H9 (cell line): ENCODE results near the gene CAMTA1. TPM values are rescaled to one million over a fixed set of nuclear protein-coding genes. Genes with fewer than 3 reads are reported as not detected.

ENCODE experiments used
- DNase-seq: peaks from one replicate; pipeline ENCODE4 v3.0.0-alpha.2; 2017
- H2AFZ ChIP-seq: one replicate; pipeline ENCODE4 v1.6.1; 2013; ENCODE audit warnings: mild to moderate bottlenecking, low read length, control low read depth, moderate library complexity
- H2AK5ac ChIP-seq: 2 replicates; pipeline ENCODE4 v1.6.1; 2013; ENCODE audit warnings: low read length, control low read depth, mixed read lengths; ENCODE audit not compliant: insufficient read length
- H2BK120ac ChIP-seq: one replicate; pipeline ENCODE4 v1.6.1; 2013; ENCODE audit warnings: low read depth, mild to moderate bottlenecking, low read length, control low read depth, inconsistent platforms; ENCODE audit not compliant: poor library complexity, severe bottlenecking
- H2BK12ac ChIP-seq: 2 replicates; pipeline ENCODE4 v1.6.1; 2013; ENCODE audit warnings: low read length, control low read depth, mixed read lengths, low read depth; ENCODE audit not compliant: insufficient read length
- H2BK15ac ChIP-seq: 2 replicates; pipeline ENCODE4 v1.6.1; 2013; ENCODE audit warnings: low read depth, low read length, control low read depth
- H2BK20ac ChIP-seq: one replicate; pipeline ENCODE4 v1.6.1; 2013; ENCODE audit warnings: low read depth, mild to moderate bottlenecking, low read length, control low read depth, inconsistent platforms; ENCODE audit not compliant: poor library complexity, severe bottlenecking
- H2BK5ac ChIP-seq: 2 replicates; pipeline ENCODE4 v1.6.1; 2013; ENCODE audit warnings: low read length, control low read depth, mixed read lengths; ENCODE audit not compliant: insufficient read length
- H3K14ac ChIP-seq: 2 replicates; pipeline ENCODE4 v1.6.1; 2013; ENCODE audit warnings: low read length, control low read depth; ENCODE audit not compliant: insufficient read depth
- H3K18ac ChIP-seq: 2 replicates; pipeline ENCODE4 v1.6.1; 2013; ENCODE audit warnings: low read depth, mild to moderate bottlenecking, mixed read lengths, low read length, control low read depth; ENCODE audit not compliant: insufficient read length
- H3K23ac ChIP-seq: 2 replicates; pipeline ENCODE4 v1.6.1; 2013; ENCODE audit warnings: low read length, control low read depth, mixed read lengths, low read depth; ENCODE audit not compliant: insufficient read length
- H3K23me2 ChIP-seq: 2 replicates; pipeline ENCODE4 v1.6.1; 2013; ENCODE audit warnings: low read depth, mild to moderate bottlenecking, mixed read lengths, low read length, control low read depth; ENCODE audit not compliant: insufficient read length, poor library complexity, severe bottlenecking
- H3K27ac ChIP-seq: 2 replicates; pipeline ENCODE4 v1.5.1; 2013; ENCODE audit warnings: low read length, control low read depth, mixed read lengths, low read depth; ENCODE audit not compliant: insufficient read length
- H3K27me3 ChIP-seq: 2 replicates; pipeline ENCODE4 v1.6.1; 2013; ENCODE audit warnings: low read length, control low read depth, inconsistent platforms; ENCODE audit not compliant: insufficient read depth
- H3K4ac ChIP-seq: 2 replicates; pipeline ENCODE4 v1.6.1; 2013; ENCODE audit warnings: low read depth, mild to moderate bottlenecking, control low read depth, inconsistent platforms, low read length, moderate library complexity
- H3K4me1 ChIP-seq: 2 replicates; pipeline ENCODE4 v1.6.1; 2013; ENCODE audit warnings: low read length, control low read depth, inconsistent platforms; ENCODE audit not compliant: insufficient read depth
- H3K4me2 ChIP-seq: 2 replicates; pipeline ENCODE4 v1.6.1; 2013; ENCODE audit warnings: low read length, control low read depth, mixed read lengths; ENCODE audit not compliant: insufficient read length, insufficient read depth
- H3K56ac ChIP-seq: 2 replicates; pipeline ENCODE4 v1.6.1; 2013; ENCODE audit warnings: low read depth, mild to moderate bottlenecking, mixed read lengths, low read length, control low read depth; ENCODE audit not compliant: insufficient read length
- H3K79me1 ChIP-seq: 2 replicates; pipeline ENCODE4 v1.6.1; 2013; ENCODE audit warnings: low read depth, mild to moderate bottlenecking, moderate library complexity, low read length, control low read depth, inconsistent platforms; ENCODE audit not compliant: insufficient read depth, poor library complexity, severe bottlenecking
- H3K79me2 ChIP-seq: 2 replicates; pipeline ENCODE4 v1.6.1; 2013; ENCODE audit warnings: low read length, control low read depth, inconsistent platforms; ENCODE audit not compliant: insufficient read depth
- H3K9ac ChIP-seq: 2 replicates; pipeline ENCODE4 v1.6.1; 2013; ENCODE audit warnings: low read length, control low read depth, mixed read lengths; ENCODE audit not compliant: insufficient read length; ENCODE audit errors: extremely low read depth
- H3K9me3 ChIP-seq: one replicate; pipeline ENCODE4 v1.6.1; 2013; ENCODE audit warnings: low read depth, low read length, inconsistent platforms; ENCODE audit not compliant: control insufficient read depth
- H3T11ph ChIP-seq: one replicate; pipeline ENCODE4 v1.6.1; 2013; ENCODE audit warnings: mild to moderate bottlenecking, low read length, control low read depth, inconsistent platforms
- H4K20me1 ChIP-seq: one replicate; pipeline ENCODE4 v1.6.1; 2013; ENCODE audit not compliant: control insufficient read depth, insufficient read length, insufficient read depth
- H4K5ac ChIP-seq: 2 replicates; pipeline ENCODE4 v1.6.1; 2013; ENCODE audit warnings: low read depth, mild to moderate bottlenecking, mixed read lengths, low read length, control low read depth; ENCODE audit not compliant: insufficient read length
- H4K8ac ChIP-seq: replicated peaks from 2 replicates; pipeline ENCODE4 v1.6.1; 2013; ENCODE audit warnings: low read length, control low read depth, mixed read lengths, low read depth; ENCODE audit not compliant: insufficient read length
- H4K91ac ChIP-seq: 2 replicates; pipeline ENCODE4 v1.6.1; 2013; ENCODE audit warnings: low read depth, mild to moderate bottlenecking, moderate library complexity, mixed read lengths, low read length, control low read depth; ENCODE audit not compliant: insufficient read length
- H3K27ac Mint-ChIP-seq, 3 experiments: 2 replicates in 2 of 3; 3 replicates in 1 of 3; pipeline ENCODE4 v1.8.0; 2020 to 2021; ENCODE audit warnings: mixed read lengths in 3 of 3, mild to moderate bottlenecking in 1 of 3, moderate library complexity in 1 of 3
- H3K27me3 Mint-ChIP-seq: 2 replicates; pipeline ENCODE4 v1.8.0; 2021; ENCODE audit warnings: low read depth, mild to moderate bottlenecking, moderate library complexity, mixed read lengths
- H3K36me3 Mint-ChIP-seq, 3 experiments: 2 replicates in 2 of 3; 3 replicates in 1 of 3; pipeline ENCODE4 v1.8.0; 2020 to 2021; ENCODE audit warnings: low read depth in 3 of 3, mixed read lengths in 3 of 3; ENCODE audit not compliant: insufficient read depth in 1 of 3
- H3K4me1 Mint-ChIP-seq, 2 experiments: 2 replicates each; pipeline ENCODE4 v1.8.0; 2020; ENCODE audit warnings: mixed read lengths in 2 of 2
- H3K4me3 Mint-ChIP-seq, 2 experiments: 2 replicates in 1 of 2; 3 replicates in 1 of 2; pipeline ENCODE4 v1.8.0; 2020 to 2021; ENCODE audit warnings: mild to moderate bottlenecking in 2 of 2, mixed read lengths in 2 of 2, moderate library complexity in 1 of 2
- H3K9me3 Mint-ChIP-seq, 2 experiments: 2 replicates in 1 of 2; 3 replicates in 1 of 2; pipeline ENCODE4 v1.8.0; 2020; ENCODE audit warnings: mild to moderate bottlenecking in 2 of 2, mixed read lengths in 2 of 2, moderate library complexity in 1 of 2
- WGBS: extraction: QIAGEN DNeasy Blood & Tissue Kit; methylation state at CpG from one replicate; pipeline ENCODE4 v1.1.7; 2013; ENCODE audit warnings: missing lambda C conversion rate, low lambda C conversion rate, mixed read lengths; ENCODE audit not compliant: insufficient read length; ENCODE audit errors: extremely low coverage; 5-methylcytosine and 5-hydroxymethylcytosine counted together
- total RNA-seq: library from RNA; stranded (reverse); gene quantifications from 2 replicates; pipeline ENCODE4 v1.2.1, GENCODE V29; 2021
- TF ChIP-seq, protein P1 (sequence below): fragments of 200-600 bp; sonication (generic); conservative IDR thresholded peaks from 3 replicates; pipeline ENCODE4 v1.8.0; 2021; ENCODE audit warnings: antibody characterized with exemption, mild to moderate bottlenecking

The CAMTA1 gene
- total RNA-seq, 1 experiment from 2014 or later: 115 TPM

DNA sequence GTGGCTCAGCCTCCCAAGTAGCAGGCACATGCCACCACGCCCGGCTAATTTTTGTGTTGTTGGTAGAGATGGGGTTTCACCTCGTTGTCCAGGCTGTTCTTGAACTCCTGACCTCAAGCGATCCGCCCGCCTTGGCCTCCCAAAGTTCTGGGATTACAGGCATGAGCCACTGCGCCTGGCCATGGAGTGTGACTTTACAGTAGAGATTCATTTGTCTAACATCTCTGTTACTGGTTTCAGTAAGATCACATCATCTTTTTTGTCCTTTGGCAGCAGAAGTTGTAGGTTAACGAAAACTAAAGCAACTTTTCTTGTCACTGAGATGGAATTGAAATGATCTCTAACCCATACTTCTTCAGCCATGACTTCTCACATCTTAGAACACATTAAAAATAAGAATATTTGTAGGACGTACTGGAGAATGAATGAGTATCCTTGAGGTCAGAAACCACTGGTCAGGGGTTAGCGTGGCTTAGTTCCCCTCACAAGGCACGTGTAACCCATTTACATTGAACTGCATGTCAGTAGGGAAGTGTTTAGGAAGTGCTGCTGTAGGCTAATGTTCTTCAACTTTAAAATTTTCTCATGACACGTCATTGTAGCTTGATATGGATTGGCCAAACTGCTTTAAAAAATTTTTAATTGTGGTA lies 75.9 kb downstream of the CAMTA1 start:
- Histone ChIP-seq H4K5ac (no peak overlapping the region), H3K27me3 (no peaks in the 10 kb centered on the region), H2AK5ac (no peak overlapping the region), H3K23ac (no peak overlapping the region), H3K4me1 (no peaks in the 10 kb centered on the region; the same call in 1 of the 2 replicates), H3K79me1 (peaks cover 7% of the 10 kb centered on the region), H3K27ac (no peak overlapping the region), H3K4ac (no peak overlapping the region), H3K18ac (no peak overlapping the region), H3K14ac (no peak overlapping the region), H3K9ac (no peak overlapping the region), H3K56ac (no peak overlapping the region), H2AFZ (no peak overlapping the region), H3K23me2 (no peaks in the 10 kb centered on the region), H4K91ac (no peak overlapping the region), H2BK5ac (no peak overlapping the region), H3T11ph (no peak overlapping the region), H2BK12ac (no peak overlapping the region), H4K8ac (no peak overlapping the region), H4K20me1 (no peaks in the 10 kb centered on the region), H2BK15ac (no peak overlapping the region), H2BK120ac (no peak overlapping the region), H2BK20ac (no peak overlapping the region), H3K4me2 (no peak overlapping the region), H3K79me2 (peaks cover 2% of the 10 kb centered on the region; the same call in 1 of the 2 replicates), H3K9me3 (no peaks in the 10 kb centered on the region)
- TF ChIP-seq, protein P1, sequence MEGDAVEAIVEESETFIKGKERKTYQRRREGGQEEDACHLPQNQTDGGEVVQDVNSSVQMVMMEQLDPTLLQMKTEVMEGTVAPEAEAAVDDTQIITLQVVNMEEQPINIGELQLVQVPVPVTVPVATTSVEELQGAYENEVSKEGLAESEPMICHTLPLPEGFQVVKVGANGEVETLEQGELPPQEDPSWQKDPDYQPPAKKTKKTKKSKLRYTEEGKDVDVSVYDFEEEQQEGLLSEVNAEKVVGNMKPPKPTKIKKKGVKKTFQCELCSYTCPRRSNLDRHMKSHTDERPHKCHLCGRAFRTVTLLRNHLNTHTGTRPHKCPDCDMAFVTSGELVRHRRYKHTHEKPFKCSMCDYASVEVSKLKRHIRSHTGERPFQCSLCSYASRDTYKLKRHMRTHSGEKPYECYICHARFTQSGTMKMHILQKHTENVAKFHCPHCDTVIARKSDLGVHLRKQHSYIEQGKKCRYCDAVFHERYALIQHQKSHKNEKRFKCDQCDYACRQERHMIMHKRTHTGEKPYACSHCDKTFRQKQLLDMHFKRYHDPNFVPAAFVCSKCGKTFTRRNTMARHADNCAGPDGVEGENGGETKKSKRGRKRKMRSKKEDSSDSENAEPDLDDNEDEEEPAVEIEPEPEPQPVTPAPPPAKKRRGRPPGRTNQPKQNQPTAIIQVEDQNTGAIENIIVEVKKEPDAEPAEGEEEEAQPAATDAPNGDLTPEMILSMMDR: no peak
- Mint-ChIP-seq H3K4me3 (no peak overlapping the region), H3K27ac (no peak overlapping the region; a peak in 1 of 7 replicates), H3K4me1 (peaks cover 32 to 34% of the 10 kb centered on the region in 2 experiments), H3K27me3 (no peaks in the 10 kb centered on the region), H3K36me3 (peaks cover 5 to 20% (median 11%) of the 10 kb centered on the region in 3 experiments; a peak in 5 of 7 replicates), H3K9me3 (no peaks in the 10 kb centered on the region)
- WGBS: no CpG with 5 or more reads among the region's 12 CpGs
- no peak for DNase-seq
